HG03439 (cell line): ENCODE results near the gene LDLRAD1.
"Not testable (repeated sequence)": the region's sequence is repeated elsewhere in the genome, so short reads cannot be mapped to it uniquely, and the experiment has no call there.

ENCODE experiments used
- ATAC-seq: cut with Tn5 transposase; IDR thresholded peaks from one replicate; pipeline ENCODE4 v1.9.1; 2021; ENCODE audit warnings: mild to moderate bottlenecking, moderate library complexity; ENCODE audit not compliant: unreplicated experiment

LDLRAD1 gene

DNA sequence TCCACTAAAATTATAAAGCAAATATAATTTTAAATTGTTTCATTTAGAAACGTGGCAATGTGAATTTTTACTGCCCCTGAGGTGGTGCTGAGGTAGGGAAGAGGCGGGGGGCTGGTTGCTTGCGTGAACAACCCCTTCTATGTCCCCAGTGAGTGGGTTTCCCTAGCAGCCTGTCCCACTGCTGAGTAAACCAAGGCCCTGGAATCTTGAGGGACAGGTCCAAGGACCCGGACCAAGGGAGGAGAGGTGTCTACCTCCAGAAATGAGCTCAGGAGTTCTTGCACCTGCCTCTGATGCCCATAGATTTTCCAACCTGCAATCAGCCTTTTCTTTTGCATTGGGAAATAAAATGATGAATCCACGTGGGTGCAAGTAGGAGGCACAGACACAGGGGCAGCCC, 649 bp upstream of the LDLRAD1 start:
- ATAC-seq, result no peak

DNA sequence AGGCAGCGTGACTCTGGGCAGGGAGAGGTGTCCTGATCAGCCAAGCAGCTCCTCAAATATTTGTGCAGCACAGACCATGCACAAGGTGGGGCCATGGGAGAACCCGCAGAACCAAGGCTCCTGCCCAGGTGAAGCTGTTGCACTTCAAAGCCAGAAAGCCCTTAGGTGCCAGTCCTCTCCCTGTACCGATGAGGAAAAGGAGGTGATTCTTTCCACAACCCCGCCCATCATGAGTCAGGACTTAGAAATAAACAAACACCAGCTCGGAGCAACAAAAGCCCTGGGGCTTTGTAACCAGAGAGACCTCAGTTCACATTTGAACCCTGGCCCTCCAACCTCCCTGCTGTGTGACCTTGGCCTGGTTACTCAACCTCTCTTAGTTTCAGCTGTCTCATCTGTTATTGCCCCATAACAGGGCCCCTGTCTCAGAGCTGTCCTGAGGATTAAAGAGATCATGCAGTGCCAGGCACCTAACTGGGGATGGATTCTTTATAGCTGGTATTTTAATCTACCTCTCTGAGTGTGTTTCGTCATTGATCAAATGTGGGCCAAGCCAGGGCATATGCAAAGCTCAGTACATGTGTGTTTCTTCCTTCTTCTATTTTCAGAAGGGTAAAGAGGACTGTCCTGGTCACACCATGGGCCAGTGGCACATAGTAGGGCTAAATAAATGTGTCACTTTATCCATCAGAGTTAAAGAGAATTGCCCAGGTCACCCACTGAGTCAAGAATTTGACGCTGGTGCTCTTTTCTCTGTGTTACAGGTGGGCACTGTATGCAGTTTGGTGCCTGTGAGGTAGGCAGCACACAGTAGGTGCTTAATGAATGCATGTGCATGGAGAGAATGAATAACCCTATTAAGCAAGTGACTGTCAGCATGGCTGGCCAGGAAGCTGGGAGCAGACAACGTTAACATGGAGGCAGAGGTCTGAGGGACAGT, 1.4 kb downstream of the LDLRAD1 start:
- ATAC-seq, result no peak

DNA sequence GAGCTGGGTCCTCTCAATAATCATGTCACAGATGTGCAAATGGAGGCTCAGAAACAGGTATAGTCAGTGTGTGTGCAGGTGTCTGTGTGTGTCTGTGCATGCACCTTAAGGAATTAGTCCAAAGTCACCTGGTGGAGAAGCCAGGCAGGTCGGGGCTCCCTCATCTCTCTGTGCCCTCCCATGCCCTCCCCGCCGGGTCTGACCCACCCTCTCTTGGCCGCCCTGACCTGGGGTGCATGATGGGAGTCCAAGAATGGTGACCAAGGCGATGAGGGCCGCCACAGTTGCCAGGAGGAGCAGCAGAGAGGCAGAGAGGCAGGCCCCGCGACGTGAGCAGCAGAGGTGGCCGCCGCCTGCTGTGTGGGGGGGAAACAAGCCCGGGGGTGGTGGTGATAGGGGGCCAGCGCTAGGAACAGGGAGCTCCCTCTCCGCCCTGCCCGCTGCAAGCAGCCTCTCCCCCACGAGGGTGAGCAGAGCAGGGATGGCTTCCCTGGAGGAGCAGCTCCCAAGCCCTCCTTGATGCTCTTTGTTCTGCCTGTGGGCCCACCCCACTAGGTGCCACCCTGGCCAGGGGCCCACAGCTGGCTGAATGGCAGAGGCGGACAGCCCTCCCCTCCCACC, 3.9 kb downstream of the LDLRAD1 start:
- ATAC-seq, result no peak

DNA sequence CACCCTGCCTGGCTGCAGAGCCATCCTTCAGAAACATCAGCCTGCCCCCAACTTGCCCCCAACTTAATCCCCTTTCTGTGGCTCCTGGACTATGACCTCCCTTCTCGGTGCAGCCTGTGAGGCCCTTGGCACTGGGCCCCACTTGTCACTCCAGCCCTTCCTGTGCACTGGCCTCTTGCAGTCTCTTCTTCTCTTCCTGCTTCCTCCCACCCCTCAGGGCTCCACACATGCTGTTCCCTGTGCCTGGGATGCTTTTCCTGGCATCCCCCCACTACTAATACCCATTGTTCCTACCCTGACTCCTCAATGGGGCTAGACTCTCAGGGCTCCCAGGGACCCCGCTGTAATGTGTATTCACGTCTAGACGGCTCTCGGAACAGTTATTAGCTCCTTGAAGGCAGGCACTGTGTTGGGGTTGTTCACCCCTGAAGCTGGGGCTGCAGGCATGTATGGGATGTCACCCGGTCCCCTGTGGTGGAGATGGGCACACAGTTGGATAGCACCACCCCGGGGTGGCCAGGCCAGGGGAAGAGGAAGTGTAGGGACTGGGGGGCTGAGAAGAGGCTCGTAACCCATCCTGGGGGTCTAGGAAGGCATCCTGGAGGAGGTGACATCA, 4.5 kb downstream of the LDLRAD1 start:
- no peak for ATAC-seq

DNA sequence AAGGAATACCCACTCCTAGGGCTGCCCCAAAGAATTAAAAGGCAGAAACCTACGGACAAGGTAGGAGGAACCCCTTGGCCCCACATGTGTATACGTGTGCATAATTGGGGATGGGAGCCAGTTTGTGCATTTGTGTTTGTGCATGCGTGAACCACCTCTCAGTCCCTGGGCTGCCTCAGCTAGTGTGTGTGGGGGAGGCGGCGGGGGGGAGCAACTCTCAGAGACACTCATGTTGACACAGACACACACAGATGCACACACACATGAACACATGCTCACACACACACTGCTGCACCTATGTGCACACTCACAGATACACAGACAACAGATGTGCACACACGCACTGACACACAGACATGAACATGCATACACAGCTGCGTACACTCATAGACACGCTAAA, 5.1 kb downstream of the LDLRAD1 start:
- no peak for ATAC-seq

DNA sequence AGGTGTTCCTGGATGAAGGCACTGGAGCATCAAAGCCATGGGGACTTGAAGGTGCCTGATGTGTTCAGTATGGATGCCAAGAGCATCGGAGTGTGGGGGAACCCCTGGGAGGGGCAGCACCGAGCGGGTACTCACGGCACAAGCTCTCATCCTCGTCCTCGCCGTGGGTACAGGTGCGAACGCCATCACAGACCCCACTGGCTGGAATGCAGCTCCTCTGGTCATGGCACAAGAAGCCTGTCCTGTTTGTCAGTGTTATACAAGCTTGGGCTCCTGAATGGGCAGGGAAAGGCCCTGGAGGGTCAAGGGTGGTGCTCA, 6.0 kb downstream of the LDLRAD1 start:
- ATAC-seq, result no peak

DNA sequence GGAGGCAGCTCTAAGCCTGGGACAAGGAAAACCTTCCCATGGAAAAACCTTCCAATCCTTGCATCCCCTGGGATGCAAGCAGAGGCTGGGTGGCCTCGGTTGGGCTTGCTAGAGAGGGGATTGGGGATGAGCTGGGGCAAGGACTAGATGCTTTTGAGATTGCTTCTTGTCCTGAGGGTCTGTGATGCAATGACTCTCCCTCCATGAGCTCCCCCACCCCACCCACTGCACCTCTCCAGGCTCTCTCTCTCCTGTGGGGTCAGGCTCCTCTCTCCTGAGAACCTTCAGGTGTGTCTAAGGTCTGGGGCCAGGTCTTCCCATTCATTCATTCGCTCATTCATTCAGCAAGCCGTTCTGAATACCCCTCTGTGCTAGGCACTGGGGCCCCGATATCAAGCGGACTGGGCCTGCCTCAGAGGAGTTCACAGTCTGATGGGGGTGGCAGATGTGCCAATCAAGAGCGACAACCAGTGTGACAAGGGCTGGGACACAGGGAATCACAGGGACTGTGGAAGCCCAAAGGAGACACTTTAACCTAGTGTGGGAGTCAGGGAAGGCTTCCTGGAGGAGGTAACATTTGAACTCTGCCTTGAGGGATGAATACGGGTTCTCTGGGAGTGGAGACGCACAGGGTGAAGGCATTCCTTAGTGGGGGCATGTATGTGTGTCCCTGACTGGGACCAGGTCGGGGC, 6.5 kb downstream of the LDLRAD1 start:
- no peak for ATAC-seq

DNA sequence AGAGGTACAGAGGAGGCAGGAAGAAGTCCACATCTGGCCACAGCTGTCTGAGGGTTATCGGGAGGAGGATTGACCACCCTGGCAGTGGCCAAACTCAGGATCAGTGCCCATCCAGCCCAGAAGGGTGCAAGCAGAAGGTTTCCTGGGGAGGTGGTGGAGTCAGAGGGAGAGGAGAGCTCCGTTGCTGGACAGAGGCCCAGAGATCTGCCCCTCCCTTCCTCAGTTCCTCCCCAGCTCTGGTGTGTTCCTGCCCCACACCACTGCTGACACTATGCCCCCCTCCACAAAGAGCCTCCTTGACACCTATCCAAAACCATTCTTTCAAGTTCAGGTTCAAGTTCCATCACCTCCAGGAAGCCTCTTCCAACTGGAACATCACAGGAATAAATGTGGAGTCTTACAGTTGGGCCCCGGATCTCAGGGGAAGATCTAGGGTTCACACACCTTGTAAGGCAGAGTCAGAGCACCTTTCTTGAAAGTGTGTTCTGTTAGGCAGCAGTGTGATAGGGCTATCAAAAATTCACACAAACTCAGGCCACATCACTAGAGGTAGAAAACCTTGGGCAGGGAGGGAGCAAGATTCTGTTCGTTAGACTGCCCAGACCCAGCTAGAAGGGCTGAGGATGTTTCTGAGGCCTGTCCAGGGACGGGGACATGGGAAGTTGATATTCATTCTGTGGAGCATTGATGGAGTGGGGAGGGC, 7.4 kb downstream of the LDLRAD1 start:
- ATAC-seq, result no peak

DNA sequence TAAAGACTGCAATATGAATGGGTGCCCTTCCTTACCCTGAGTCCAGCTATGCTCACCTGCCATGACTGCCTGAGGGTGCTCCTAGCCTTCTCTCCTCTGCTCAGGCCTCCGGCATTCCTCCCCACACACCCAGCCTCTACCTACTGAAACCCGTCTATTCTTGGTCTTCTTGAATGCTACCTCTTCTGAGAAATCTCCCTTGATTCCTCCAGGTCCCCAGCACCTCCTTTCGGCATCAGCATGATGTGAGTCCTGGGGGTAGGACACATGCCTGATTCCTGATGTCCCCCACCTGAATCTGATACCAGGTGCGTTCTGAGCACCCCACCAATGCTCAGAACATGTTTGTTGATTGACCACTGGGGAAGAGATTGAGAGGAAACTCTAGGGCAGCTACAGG, 8.6 kb downstream of the LDLRAD1 start:
- ATAC-seq, result no peak

DNA sequence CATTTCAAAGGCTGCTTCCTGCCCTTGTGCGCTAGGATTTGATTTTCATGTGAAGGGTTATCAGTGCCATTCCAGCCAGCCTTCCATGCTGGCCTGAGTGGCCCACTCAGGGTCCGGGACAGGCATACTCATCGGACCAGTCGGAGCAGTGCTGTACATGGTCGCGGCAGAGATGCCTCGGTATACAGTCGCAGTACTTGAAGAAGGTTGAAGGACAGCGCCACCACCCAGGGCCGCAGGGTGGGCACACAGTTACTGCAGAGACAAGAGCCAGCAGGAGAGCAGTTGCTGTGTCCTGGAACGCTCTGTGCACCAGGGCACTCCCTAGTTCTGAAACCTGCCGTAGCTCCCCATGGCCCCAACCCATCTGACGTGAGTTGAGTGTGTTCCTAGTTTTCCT, 9.1 kb downstream of the LDLRAD1 start:
- ATAC-seq, result no peak

DNA sequence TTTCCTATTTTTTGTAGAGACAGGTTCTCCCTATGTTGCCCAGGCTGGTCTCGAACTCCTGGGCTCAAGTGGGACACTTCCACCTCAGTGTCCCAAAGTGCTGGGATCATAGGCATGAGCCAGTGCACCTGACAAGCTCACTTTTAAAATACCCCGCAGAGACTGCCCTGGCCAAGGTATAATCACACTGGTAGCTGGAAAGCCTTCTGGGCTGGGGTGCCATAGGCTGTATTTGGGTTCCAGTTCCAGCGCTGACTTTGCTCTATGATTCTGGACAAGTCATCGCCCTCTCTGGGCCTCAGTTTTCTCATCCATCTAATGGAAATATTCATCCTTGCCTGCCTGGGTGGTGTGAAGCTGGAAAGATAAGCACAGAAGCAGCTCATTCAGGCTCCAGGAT, 10.4 kb downstream of the LDLRAD1 start:
- ATAC-seq, result no peak

DNA sequence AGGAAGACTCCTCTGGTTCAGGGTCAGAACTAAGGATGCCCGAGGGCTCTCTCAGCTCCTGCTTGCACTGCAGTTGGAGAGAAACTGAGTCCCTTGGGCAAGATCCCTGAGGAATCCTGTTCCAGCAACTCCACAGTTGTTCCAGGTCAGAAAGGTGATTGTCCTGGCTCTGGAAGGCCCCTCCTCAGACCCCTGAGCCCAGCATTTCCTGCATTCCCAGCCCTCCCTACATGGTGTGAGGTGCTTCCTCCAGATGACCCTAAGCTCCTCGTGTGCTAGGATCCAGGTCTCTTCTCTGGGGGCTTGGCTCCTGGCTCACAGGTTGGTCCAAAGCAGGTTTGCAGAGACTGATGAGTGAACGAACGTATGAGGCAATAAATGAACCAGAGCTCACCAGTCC, 11.5 kb downstream of the LDLRAD1 start:
- no peak for ATAC-seq

DNA sequence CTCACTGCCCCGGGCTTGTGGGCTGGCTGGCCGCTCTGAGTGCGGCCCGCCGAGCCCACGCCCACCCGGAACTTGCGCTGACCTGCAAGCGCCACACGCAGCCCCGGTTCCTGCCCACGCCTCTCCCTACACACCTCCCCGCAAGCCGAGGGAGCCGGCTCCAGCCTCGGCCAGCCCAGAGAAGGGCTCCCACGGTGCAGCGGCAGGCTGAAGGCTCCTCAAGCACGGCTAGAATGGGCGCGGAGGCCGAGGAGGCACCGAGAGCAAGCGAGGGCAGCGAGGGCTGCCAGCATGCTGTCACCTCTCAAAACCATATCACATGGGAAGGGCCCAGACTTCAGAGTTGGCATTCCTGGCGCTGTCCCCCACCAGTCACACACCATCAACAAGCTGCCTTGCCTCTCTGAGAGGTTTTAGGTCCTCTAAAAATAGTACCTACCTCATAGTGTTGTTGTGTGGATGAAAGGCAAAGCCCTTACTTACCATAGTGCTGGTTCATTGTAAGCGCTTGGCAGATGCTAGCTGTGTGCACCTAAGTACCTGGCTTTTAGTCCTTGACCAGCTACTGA, 13.4 kb downstream of the LDLRAD1 start:
- ATAC-seq, result no peak

DNA sequence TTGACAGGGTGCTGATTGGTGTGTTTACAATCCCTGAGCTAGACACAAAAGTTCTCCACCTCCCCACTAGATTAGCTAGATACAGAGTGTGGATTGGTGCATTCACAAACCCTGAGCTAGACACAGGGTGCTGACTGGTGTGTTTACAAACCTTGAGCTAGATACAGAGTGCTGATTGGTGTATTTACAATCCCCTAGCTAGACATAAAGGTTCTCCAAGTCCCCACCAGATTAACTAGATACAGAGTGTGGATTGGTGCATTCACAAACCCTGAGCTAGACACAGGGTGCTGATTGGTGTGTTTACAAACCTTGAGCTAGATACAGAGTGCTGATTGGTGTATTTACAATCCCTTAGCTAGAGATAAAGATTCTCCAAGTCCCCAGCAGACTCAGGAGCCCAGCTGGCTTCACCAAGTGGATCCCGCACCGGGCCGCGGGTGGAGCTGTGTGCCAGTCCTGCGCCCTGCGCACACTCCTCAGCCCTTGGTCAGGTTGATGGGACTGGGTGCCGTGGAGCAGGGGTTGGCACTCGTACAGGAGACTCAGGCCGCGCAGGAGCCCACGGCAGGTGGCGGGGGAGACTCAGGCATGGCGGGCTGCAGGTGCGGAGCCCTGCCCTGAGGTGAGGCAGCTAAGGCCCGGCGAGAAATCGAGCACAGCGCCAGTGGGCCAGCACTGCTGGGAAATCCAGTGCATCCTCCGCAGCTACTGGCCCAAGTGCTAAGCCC, 14.1 kb downstream of the LDLRAD1 start:
- ATAC-seq, result not testable (repeated sequence)

DNA sequence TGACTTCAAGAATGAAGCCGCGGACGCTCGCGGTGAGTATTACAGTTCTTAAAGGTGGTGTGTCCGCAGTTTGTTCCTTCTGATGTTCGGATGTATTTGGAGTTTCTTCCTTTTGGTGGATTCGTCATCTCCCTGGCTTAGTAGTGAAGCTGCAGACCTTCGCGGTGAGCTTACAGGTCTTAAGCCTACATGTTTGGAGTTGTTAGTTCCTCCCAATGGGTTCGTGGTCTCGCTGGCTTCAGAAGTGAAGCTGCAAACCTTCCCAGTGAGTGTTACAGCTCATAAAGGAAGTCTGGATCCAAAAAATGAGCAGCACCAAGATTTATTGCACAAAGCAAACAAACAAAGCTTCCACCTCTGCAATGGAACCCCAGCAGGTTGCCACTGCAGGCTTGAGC, 14.7 kb downstream of the LDLRAD1 start:
- ATAC-seq, result no peak

DNA sequence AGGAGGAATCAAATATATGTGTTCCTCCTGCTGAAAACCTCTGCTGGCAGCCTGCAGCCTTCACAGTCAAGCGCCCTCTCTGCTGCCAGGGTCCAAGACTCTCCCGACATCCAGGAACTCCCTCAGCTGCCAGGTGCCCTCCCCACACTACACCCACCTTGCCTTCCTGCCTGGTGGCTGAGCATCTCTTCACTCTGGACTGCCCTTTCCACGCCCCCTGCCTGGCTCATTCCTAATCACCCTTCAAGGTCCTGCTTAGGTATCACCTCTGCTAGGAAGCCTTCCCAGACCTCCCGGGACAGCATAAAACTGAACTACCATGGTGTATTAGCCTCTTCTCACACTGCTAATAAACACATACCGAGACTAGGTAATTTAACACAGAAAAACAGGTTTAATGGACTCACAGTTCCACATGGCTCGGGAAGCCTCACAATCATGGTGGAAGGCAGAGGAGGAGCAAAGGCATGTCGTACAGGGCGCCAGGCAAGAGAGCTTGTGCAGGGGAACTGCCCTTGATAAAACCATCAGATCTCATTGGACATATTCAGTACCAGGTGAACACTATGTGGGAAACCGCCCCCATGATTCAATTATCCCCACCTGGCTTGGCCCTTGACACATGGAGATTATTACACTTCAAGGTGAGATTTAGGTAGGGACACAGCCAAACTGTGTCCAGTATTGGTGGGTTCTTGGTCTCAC, 15.3 kb downstream of the LDLRAD1 start:
- no peak for ATAC-seq

DNA sequence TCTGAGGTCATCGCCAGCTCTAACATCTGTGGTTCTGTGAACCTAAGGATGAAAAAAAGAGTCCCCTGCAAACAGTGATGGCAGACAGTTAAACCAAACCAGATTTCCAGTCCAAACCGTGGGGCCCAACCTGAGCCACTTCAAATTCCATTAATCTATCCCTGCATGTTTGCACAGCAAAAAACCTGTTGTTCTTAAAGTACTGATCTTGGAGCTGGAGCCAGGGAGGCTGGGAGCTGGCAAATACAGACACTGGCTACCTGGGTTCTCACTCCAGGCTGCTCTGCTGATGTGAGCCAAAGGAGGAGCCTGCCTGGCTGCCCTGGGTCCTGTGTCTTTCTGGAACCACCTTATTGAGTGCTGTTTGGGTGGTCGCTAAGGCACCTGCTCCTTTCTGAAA, 16.4 kb downstream of the LDLRAD1 start:
- no peak for ATAC-seq

DNA sequence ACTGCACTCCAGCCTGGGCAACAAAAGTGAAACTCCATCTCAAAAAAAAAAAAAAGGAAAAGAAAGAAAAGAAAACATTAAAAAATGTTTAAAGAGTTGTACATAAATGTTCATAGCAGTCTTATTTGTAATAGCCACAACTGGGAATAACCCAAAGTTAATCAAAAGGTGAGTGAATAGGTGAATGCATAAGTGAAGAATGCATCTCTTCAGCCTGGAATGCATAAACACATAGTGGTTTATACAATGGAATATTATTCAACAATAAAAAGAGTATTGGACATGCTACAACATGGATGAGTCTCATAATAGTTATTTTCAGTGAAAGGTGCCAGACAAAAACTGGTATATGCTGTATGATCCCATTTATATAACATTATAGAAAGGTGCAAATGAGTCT, 18.1 kb downstream of the LDLRAD1 start:
- ATAC-seq, result no peak

DNA sequence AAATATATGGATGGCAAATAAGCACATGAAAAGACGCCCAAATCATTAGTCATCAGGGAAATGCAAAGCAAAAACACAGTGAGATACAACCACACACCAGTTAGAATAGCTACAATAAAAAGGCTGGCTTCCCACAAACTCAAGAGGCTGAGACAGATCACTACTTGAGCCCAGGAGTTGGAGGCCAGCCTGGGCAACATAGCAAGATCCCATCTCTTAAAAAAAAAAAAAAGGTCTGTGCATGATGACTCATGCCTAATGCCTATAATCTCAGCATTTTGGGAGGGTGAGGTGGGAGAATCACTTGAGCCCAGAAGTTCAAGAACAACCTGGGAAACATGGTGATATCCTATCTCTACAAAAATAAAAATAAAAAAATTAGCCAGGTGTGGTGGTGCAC, 19.8 kb downstream of the LDLRAD1 start:
- ATAC-seq, result no peak
